Lung (tissue), 12 donors: ENCODE results near the gene SLC44A5. TPM values are rescaled to one million over a fixed set of nuclear protein-coding genes. Genes with fewer than 3 reads are reported as not detected.

Experiments used
- ATAC-seq: fragments of 200-7000 bp; cut with Tn5 transposase; one replicate; pipeline ENCODE4 v1.9.1; 2020; ENCODE audit warnings: moderate number of reproducible peaks; ENCODE audit not compliant: insufficient read depth, low FRiP score
- DNase-seq, 3 donors: peaks; one replicate each; pipeline ENCODE4 v3.0.0-alpha.2; 2013 to 2017
- H3K27ac ChIP-seq, 2 donors: one replicate each; pipeline ENCODE4 v1.5.1; 2013; ENCODE audit warnings: mild to moderate bottlenecking in 2 of 2, moderate library complexity in 2 of 2, control low read depth in 1 of 2, inconsistent platforms in 1 of 2, low read depth in 1 of 2, low read length in 1 of 2
- H3K27me3 ChIP-seq, 3 donors: one replicate each; pipeline ENCODE4 v1.5.1; 2013; ENCODE audit warnings: low read length in 2 of 3; ENCODE audit not compliant: control insufficient read depth in 3 of 3, insufficient read depth in 3 of 3
- H3K36me3 ChIP-seq, 4 donors: one replicate each; pipeline ENCODE4 v1.5.1; 2013; ENCODE audit warnings: low read length in 4 of 4, mild to moderate bottlenecking in 1 of 4, moderate library complexity in 1 of 4; ENCODE audit not compliant: control insufficient read depth in 4 of 4, insufficient read depth in 4 of 4
- H3K4me1 ChIP-seq, 5 donors: one replicate each; pipeline ENCODE4 v1.5.1; 2013; ENCODE audit warnings: low read length in 5 of 5, mild to moderate bottlenecking in 2 of 5, moderate library complexity in 1 of 5; ENCODE audit not compliant: control insufficient read depth in 5 of 5, insufficient read depth in 5 of 5
- H3K4me3 ChIP-seq: one replicate; pipeline ENCODE4 v1.5.1; 2013; ENCODE audit warnings: mild to moderate bottlenecking, control low read depth, moderate library complexity
- H3K9ac ChIP-seq, 2 donors: one replicate each; pipeline ENCODE4 v1.5.1; 2013; ENCODE audit warnings: low read length in 2 of 2, control low read depth in 1 of 2; ENCODE audit not compliant: insufficient read depth in 1 of 2
- H3K9me3 ChIP-seq, 4 donors: one replicate each; pipeline ENCODE4 v1.5.1; 2013; ENCODE audit warnings: low read length in 3 of 4, mild to moderate bottlenecking in 1 of 4, moderate library complexity in 1 of 4; ENCODE audit not compliant: control insufficient read depth in 4 of 4, insufficient read depth in 3 of 4
- CTCF ChIP-seq: IDR thresholded peaks from 2 replicates; pipeline ENCODE4 v1.5.1; 2012; ENCODE audit warnings: mild to moderate bottlenecking; ENCODE audit errors: control extremely low read depth, extremely low read depth
- WGBS, 2 donors: extraction: QIAGEN DNeasy Blood & Tissue Kit; methylation state at CpG; one replicate each; pipeline ENCODE4 v1.1.7; 2013; 5-methylcytosine and 5-hydroxymethylcytosine counted together
- polyA plus RNA-seq, 2 donors: library from polyadenylated mRNA; stranded (reverse); fragments of 200-250 nt; gene quantifications; one replicate each; pipeline ENCODE4 v1.2.1, GENCODE V29; 2013
- total RNA-seq, 2 donors: library from RNA; depleted of rRNA in 1 of 2; stranded (reverse); fragments of >200 nt in 1 of 2; gene quantifications; one replicate each; pipeline ENCODE4 v1.2.1, GENCODE V29; 2014 to 2021
- donor health status: control.
- donor health status: control.
- donor health status: Bipolar disorder and iron deficiency.
- donor health status: healthy.
- donor health status: DM: yes; HTN: yes; CAD: no.

Gene SLC44A5
- total and polyA plus RNA-seq, 4 donors = 0.10 to 1.6 (median 0.43) TPM

- Histone ChIP-seq H3K27ac (no peak overlapping the region), H3K4me3 (no peak overlapping the region), H3K27me3 (no peaks in the 10 kb centered on the region), H3K36me3 (no peaks in the 10 kb centered on the region), H3K4me1 (no peaks in the 10 kb centered on the region), H3K9ac (no peak overlapping the region), H3K9me3 (no peaks in the 10 kb centered on the region)
- peak in 2 of 3 donors; percentile 32 to 37 for DNase-seq
- WGBS, 2 donors = 47 to 58% methylated on average over 2 of the region's 2 CpGs
- no peak for ATAC-seq
- TF ChIP-seq CTCF = no peak
Measured at GRCh38 chr1:75353051-75353450, 257.9 kb downstream of the SLC44A5 start.

- Histone ChIP-seq H3K36me3 (no peaks in the 10 kb centered on the region), H3K9ac (no peak overlapping the region), H3K27ac (no peak overlapping the region), H3K4me3 (no peak overlapping the region), H3K9me3 (no peaks in the 10 kb centered on the region), H3K4me1 (no peaks in the 10 kb centered on the region), H3K27me3 (no peaks in the 10 kb centered on the region)
- DNase-seq (no peak), ATAC-seq (no peak)
- no peak for TF ChIP-seq CTCF
- 75 to 79% methylated on average over 2 of the region's 2 CpGs for WGBS, 2 donors
Measured at GRCh38 chr1:75345538-75346292, 265.2 kb downstream of the SLC44A5 start.

GRCh38 chr1:75342786-75343185 lies 268.1 kb downstream of the SLC44A5 start:
- H3K4me3 ChIP-seq = no peak overlapping the region
- H3K27me3 ChIP-seq = no peaks in the 10 kb centered on the region
- no peak overlapping the region for H3K27ac ChIP-seq
- no peaks in the 10 kb centered on the region for H3K36me3 ChIP-seq
- no peak overlapping the region for H3K9ac ChIP-seq
- DNase-seq (no peak), ATAC-seq (no peak)
- TF ChIP-seq CTCF = no peak
- no peaks in the 10 kb centered on the region for H3K9me3 ChIP-seq
- WGBS, 2 donors = 75 to 85% methylated on average over 4 of the region's 4 CpGs
- no peaks in the 10 kb centered on the region for H3K4me1 ChIP-seq

- Histone ChIP-seq H3K36me3 (no peaks in the 10 kb centered on the region), H3K27me3 (no peaks in the 10 kb centered on the region), H3K4me1 (no peaks in the 10 kb centered on the region), H3K9ac (no peak overlapping the region), H3K9me3 (no peaks in the 10 kb centered on the region), H3K27ac (no peak overlapping the region), H3K4me3 (no peak overlapping the region)
- ATAC-seq (no peak), DNase-seq (no peak)
- TF ChIP-seq CTCF = no peak
- WGBS, 2 donors = 63 to 77% methylated on average over 3 of the region's 3 CpGs
Measured at GRCh38 chr1:75341537-75341936, 269.4 kb downstream of the SLC44A5 start.
